ENCODE results near the gene ATG2A.

Gene ATG2A

DNA sequence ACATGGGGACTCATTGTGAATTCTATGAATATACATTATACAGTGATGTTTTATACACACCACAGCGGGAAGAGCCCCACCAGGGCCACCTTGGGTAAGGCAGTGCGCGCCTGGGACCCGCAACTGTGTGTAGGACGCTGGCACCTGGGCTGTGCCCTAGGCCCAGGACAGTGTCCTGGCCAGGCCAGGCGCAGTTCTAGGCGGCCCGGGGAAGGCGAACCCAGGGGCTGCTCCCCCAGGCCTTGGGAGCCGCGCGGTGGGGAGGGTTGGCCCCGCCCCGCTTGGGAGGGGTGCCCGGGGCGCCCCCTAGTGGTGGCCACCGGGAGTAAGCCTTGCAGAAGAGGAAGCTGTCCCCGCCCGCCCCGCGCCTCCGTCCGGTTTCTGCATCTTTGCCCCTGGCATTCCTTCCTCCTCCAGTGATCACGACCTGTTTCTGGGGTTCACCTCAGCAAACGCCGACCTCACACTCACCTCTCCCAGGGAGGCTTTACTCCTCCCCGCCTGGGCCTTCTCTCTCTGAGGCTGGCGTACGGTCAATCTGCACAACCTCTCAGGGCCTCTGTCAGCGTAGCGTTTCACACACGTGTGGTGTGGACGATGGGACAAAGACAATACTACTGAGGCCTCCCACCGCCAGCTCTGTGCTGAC, 29.1 kb downstream of the ATG2A start:
- peaks cover 7% of the 10 kb centered on the region for H3K4me1 ChIP-seq (ENCODE audit: low read depth, poor library complexity, severe bottlenecking)
- TF ChIP-seq, protein P1, sequence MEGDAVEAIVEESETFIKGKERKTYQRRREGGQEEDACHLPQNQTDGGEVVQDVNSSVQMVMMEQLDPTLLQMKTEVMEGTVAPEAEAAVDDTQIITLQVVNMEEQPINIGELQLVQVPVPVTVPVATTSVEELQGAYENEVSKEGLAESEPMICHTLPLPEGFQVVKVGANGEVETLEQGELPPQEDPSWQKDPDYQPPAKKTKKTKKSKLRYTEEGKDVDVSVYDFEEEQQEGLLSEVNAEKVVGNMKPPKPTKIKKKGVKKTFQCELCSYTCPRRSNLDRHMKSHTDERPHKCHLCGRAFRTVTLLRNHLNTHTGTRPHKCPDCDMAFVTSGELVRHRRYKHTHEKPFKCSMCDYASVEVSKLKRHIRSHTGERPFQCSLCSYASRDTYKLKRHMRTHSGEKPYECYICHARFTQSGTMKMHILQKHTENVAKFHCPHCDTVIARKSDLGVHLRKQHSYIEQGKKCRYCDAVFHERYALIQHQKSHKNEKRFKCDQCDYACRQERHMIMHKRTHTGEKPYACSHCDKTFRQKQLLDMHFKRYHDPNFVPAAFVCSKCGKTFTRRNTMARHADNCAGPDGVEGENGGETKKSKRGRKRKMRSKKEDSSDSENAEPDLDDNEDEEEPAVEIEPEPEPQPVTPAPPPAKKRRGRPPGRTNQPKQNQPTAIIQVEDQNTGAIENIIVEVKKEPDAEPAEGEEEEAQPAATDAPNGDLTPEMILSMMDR (conservative IDR thresholded peaks at IDR 0.05; ENCODE audit: low read depth, low read length): peak; percentile 83
- no peak overlapping the region for H3K4me3 ChIP-seq (IDR thresholded peaks at IDR 0.05; ENCODE audit: insufficient read depth, low read depth, low read length)
- no peak overlapping the region for H3K9ac ChIP-seq
- H2AFZ ChIP-seq (ENCODE audit: low read depth): peak overlapping the region; percentile 68
- H3K4me2 ChIP-seq: 0 out of 2 replicates have a peak overlapping the region, but pooled peaks have one; percentile 44
- no peak overlapping the region for H3K27ac ChIP-seq
- no peaks in the 10 kb centered on the region for H3K27me3 ChIP-seq (ENCODE audit: insufficient read depth, low read depth)
- H4K20me1 ChIP-seq (ENCODE audit: insufficient read depth): no peaks in the 10 kb centered on the region
- no peaks in the 10 kb centered on the region for H3K79me2 ChIP-seq (ENCODE audit: insufficient read depth, low read depth)
- no peaks in the 10 kb centered on the region for H3K36me3 ChIP-seq (ENCODE audit: insufficient read depth)

DNA sequence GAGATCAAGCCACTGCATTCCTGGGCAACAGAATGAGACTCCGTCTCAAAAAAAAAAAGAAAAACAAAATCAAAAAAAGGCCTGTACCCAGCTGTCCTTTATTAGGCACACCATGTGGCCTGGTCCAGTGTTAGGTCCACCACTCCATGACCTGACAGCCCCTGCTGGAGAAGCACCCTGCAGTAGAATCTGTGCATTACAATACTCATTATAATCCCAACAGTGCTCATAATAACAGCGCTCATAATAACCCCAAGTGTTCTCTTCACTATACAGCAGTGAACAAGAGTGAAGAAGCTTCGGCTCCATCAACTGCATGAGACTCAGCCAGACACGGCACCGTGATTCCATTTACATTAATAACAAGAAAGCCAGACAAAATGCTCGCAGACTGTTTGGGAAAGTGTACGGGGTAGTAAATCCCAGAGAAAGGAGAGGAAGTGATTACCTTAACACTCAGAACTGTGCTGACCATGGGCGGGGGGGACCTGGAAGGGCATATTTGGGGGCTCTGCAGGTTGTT, 29.7 kb downstream of the ATG2A start:
- Histone ChIP-seq H3K4me2 (no peak overlapping the region), H3K36me3 (ENCODE audit: insufficient read depth) (no peaks in the 10 kb centered on the region), H3K27me3 (ENCODE audit: insufficient read depth, low read depth) (no peaks in the 10 kb centered on the region), H2AFZ (ENCODE audit: low read depth) (peak overlapping the region; percentile 68; the same call in 1 of the 2 replicates), H3K4me3 (IDR thresholded peaks at IDR 0.05; ENCODE audit: insufficient read depth, low read depth, low read length) (no peak overlapping the region), H3K4me1 (ENCODE audit: low read depth, poor library complexity, severe bottlenecking) (peaks cover 7% of the 10 kb centered on the region), H4K20me1 (ENCODE audit: insufficient read depth) (no peaks in the 10 kb centered on the region), H3K9ac (no peak overlapping the region), H3K27ac (no peak overlapping the region), H3K79me2 (ENCODE audit: insufficient read depth, low read depth) (no peaks in the 10 kb centered on the region)
- TF ChIP-seq, protein P1 (conservative IDR thresholded peaks at IDR 0.05; ENCODE audit: low read depth, low read length): no peak

DNA sequence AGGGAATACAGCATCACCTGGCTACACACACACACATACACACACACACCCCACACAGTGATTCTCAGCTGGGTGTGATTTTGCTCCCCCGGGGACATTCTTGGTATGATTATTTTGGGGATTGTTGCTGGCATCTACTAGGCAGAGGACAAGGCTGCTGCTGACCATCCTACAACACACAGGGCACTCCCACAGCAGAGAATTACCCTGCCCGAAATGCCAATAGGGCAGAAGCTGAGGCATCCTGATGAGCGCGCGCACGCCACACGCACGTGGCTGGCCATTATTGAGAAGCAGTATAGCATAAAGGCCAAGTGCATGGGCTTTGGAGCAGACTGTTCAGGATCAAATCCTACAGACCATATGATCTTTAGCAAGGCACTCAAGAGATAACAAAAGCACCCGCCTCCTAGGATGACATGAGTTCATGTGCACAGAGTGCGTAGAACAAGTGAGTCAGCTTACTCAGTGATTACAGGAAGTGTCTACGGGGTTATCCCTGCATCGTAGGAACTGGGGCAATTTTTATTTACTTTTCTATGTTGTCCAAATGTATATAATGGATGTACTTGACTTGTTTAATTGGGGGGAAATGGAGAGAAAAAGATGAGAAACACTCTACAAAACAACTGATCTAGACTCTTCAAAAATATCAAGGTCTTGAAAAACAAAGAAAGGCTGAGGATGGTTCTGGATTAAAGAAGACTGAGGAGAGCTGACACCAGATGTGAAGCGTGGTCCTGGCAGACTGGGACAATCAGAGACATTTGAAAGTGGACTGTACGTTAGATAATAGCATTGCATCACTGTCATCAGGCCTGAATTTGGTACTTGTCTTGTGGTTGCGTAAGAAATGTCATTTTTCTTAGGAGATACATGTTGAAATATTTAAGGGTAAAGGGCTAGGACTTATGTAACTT, 31.4 kb downstream of the ATG2A start:
- TF ChIP-seq, protein P1 (conservative IDR thresholded peaks at IDR 0.05; ENCODE audit: low read depth, low read length): no peak
- Histone ChIP-seq H3K79me2 (ENCODE audit: insufficient read depth, low read depth) (no peaks in the 10 kb centered on the region), H3K9ac (no peak overlapping the region), H3K4me3 (IDR thresholded peaks at IDR 0.05; ENCODE audit: insufficient read depth, low read depth, low read length) (no peak overlapping the region), H2AFZ (ENCODE audit: low read depth) (no peak overlapping the region), H4K20me1 (ENCODE audit: insufficient read depth) (no peaks in the 10 kb centered on the region), H3K4me1 (ENCODE audit: low read depth, poor library complexity, severe bottlenecking) (peaks cover 15% of the 10 kb centered on the region), H3K36me3 (ENCODE audit: insufficient read depth) (no peaks in the 10 kb centered on the region), H3K27ac (no peak overlapping the region), H3K4me2 (no peak overlapping the region), H3K27me3 (ENCODE audit: insufficient read depth, low read depth) (no peaks in the 10 kb centered on the region)

DNA sequence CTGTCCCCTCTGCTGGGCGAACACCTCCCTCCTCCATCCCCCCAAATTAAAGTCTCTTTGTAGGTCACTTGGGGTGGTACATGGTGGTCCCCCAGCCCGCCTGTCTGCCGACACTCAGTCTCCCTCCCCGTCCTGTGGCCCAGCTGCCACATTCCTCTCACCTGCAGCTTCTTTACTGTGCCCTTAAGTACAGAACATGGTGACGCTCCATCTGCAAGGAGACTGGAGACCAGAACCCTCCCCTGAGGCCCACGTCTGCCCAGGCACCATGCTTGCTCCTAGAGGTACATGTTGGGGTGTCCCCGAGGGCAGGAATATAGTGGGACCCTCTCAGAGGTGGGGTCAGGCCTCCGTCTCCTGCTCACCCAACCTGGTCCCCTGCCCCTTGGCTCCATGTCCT, 33.0 kb downstream of the ATG2A start:
- Histone ChIP-seq H3K27ac (no peak overlapping the region), H3K4me1 (ENCODE audit: low read depth, poor library complexity, severe bottlenecking) (peaks cover 31% of the 10 kb centered on the region)

More for the DNA sequence above, 33.0 kb downstream of the ATG2A start:
- Histone ChIP-seq H3K36me3 (ENCODE audit: insufficient read depth) (no peaks in the 10 kb centered on the region), H3K27me3 (ENCODE audit: insufficient read depth, low read depth) (no peaks in the 10 kb centered on the region), H3K4me3 (IDR thresholded peaks at IDR 0.05; ENCODE audit: insufficient read depth, low read depth, low read length) (no peak overlapping the region), H2AFZ (ENCODE audit: low read depth) (no peak overlapping the region), H4K20me1 (ENCODE audit: insufficient read depth) (no peaks in the 10 kb centered on the region), H3K79me2 (ENCODE audit: insufficient read depth, low read depth) (no peaks in the 10 kb centered on the region), H3K9ac (no peak overlapping the region), H3K4me2 (no peak overlapping the region)
- TF ChIP-seq, protein P1 (conservative IDR thresholded peaks at IDR 0.05; ENCODE audit: low read depth, low read length): no peak
